ENCODE results near the gene PCDHGA4. TPM values are rescaled to one million over a fixed set of nuclear protein-coding genes. Genes with fewer than 3 reads are reported as not detected.

The PCDHGA4 gene
- polyA plus RNA-seq, 3 donors: 0.03 TPM; not detected in 2

- intact Hi-C loops (cut with micrococcal nuclease): no loop called here
- Mint-ChIP-seq H3K27ac (no peak overlapping the region), H3K27me3 (ENCODE audit: low read depth in 3 of 3) (peaks cover 45 to 79% (median 77%) of the 10 kb centered on the region in 3 donors), H3K4me3 (peak overlapping the region in 1 of 2 donors; percentile 63), H3K9me3 (peaks cover 40 to 81% (median 64%) of the 10 kb centered on the region in 7 donors), H3K36me3 (peaks cover 7 to 13% of the 10 kb centered on the region in 2 donors), H3K4me1 (peaks cover 5% of the 10 kb centered on the region)
- no peak for DNase-seq
- no peak for TF ChIP-seq CTCF (IDR thresholded peaks at IDR 0.05)
- Histone ChIP-seq H3K79me2 (ENCODE audit: insufficient read depth, low read length) (no peaks in the 10 kb centered on the region), H3K27ac (ENCODE audit: low read depth in 1 of 2, low read length in 2 of 2) (no peak overlapping the region), H3K4me3 (replicated peaks in 1 of 3; ENCODE audit: low read depth in 2 of 3, low read length in 3 of 3) (no peak overlapping the region), H3K4me2 (replicated peaks; ENCODE audit: extremely low read depth, low read length, poor library complexity, severe bottlenecking) (no peak overlapping the region), H3K9ac (ENCODE audit: insufficient read depth, low read length, poor library complexity, severe bottlenecking) (no peak overlapping the region), H3K9me3 (replicated peaks in 1 of 2; ENCODE audit: control insufficient read depth in 1 of 2, insufficient read depth in 1 of 2, low read length in 2 of 2) (peaks cover 50 to 95% of the 10 kb centered on the region in 2 donors), H2AFZ (ENCODE audit: insufficient read depth, low read depth, low read length, poor library complexity, severe bottlenecking) (no peak overlapping the region), H3K27me3 (ENCODE audit: control insufficient read depth in 2 of 2, insufficient read depth in 2 of 2, low read length in 2 of 2) (peaks cover 39 to 96% of the 10 kb centered on the region in 2 donors), H4K20me1 (ENCODE audit: insufficient read depth, low read length) (no peaks in the 10 kb centered on the region), H3K4me1 (ENCODE audit: control insufficient read depth in 1 of 2, insufficient read depth in 2 of 2, low read length in 2 of 2) (no peaks in the 10 kb centered on the region), H3K36me3 (replicated peaks in 1 of 2; ENCODE audit: control insufficient read depth in 1 of 2, insufficient read depth in 2 of 2, low read length in 2 of 2) (no peaks in the 10 kb centered on the region)
- WGBS (ENCODE audit: insufficient coverage): no CpG with 5 or more reads among the region's 10 CpGs
Observed at GRCh38 chr5:141388661-141389060, 33.8 kb downstream of the PCDHGA4 start.

GRCh38 chr5:141389153-141390042, 34.6 kb downstream of the PCDHGA4 start:
- Histone ChIP-seq H3K9me3 (replicated peaks in 1 of 2; ENCODE audit: control insufficient read depth in 1 of 2, insufficient read depth in 1 of 2, low read length in 2 of 2) (peaks cover 52 to 96% of the 10 kb centered on the region in 2 donors), H3K27ac (ENCODE audit: low read depth in 1 of 2, low read length in 2 of 2) (no peak overlapping the region), H3K4me3 (replicated peaks in 1 of 3; ENCODE audit: low read depth in 2 of 3, low read length in 3 of 3) (no peak overlapping the region), H3K27me3 (ENCODE audit: control insufficient read depth in 2 of 2, insufficient read depth in 2 of 2, low read length in 2 of 2) (peaks cover 40 to 96% of the 10 kb centered on the region in 2 donors), H3K9ac (ENCODE audit: insufficient read depth, low read length, poor library complexity, severe bottlenecking) (no peak overlapping the region), H3K79me2 (ENCODE audit: insufficient read depth, low read length) (no peaks in the 10 kb centered on the region), H4K20me1 (ENCODE audit: insufficient read depth, low read length) (no peaks in the 10 kb centered on the region), H3K4me1 (ENCODE audit: control insufficient read depth in 1 of 2, insufficient read depth in 2 of 2, low read length in 2 of 2) (no peaks in the 10 kb centered on the region), H3K36me3 (replicated peaks in 1 of 2; ENCODE audit: control insufficient read depth in 1 of 2, insufficient read depth in 2 of 2, low read length in 2 of 2) (no peaks in the 10 kb centered on the region), H3K4me2 (replicated peaks; ENCODE audit: extremely low read depth, low read length, poor library complexity, severe bottlenecking) (no peak overlapping the region), H2AFZ (ENCODE audit: insufficient read depth, low read depth, low read length, poor library complexity, severe bottlenecking) (no peak overlapping the region)
- TF ChIP-seq CTCF (IDR thresholded peaks at IDR 0.05): no peak
- peaks cover 43 to 81% (median 64%) of the 10 kb centered on the region in 7 donors for H3K9me3 Mint-ChIP-seq
- peak overlapping the region; percentile 1 to 75 for H3K4me3 Mint-ChIP-seq
- no peak overlapping the region for H3K27ac Mint-ChIP-seq
- DNase-seq: no peak
- WGBS (ENCODE audit: insufficient coverage): 37% methylated on average over 77 of the region's 77 CpGs
- H3K4me1 Mint-ChIP-seq: peaks cover 5% of the 10 kb centered on the region
- peaks cover 7 to 12% of the 10 kb centered on the region in 2 donors for H3K36me3 Mint-ChIP-seq
- peaks cover 51 to 82% (median 77%) of the 10 kb centered on the region in 3 donors for H3K27me3 Mint-ChIP-seq (ENCODE audit: low read depth in 3 of 3)
- intact Hi-C loops (cut with micrococcal nuclease): no loop called here
